Natural killer cell (primary cell): Measurements from ENCODE around the gene RARB. TPM values are rescaled to one million over a fixed set of nuclear protein-coding genes. Genes with fewer than 3 reads are reported as not detected.

ENCODE experiments used
- ATAC-seq, 3 donors: fragments of 150-1000 bp in 2 of 3; fragments of 200-7000 bp in 1 of 3; cut with Tn5 transposase; 1 replicate in 1 of 3; 2 replicates in 2 of 3; pipeline ENCODE4 v1.10.0; 2021; ENCODE audit warnings: mild to moderate bottlenecking in 2 of 3, moderate library complexity in 2 of 3
- DNase-seq, 2 donors: peaks; one replicate each; pipeline versions ENCODE4 v3.0.0 to v3.0.0-alpha.2; 2013 to 2021; ENCODE audit warnings: mixed read lengths in 1 of 2
- H3K27ac ChIP-seq: one replicate; pipeline ENCODE4 v1.5.1; 2013; ENCODE audit warnings: mild to moderate bottlenecking, low read length
- H3K27me3 ChIP-seq: one replicate; pipeline ENCODE4 v1.6.1; 2013; ENCODE audit warnings: low read length; ENCODE audit not compliant: control insufficient read depth, insufficient read depth
- H3K36me3 ChIP-seq: one replicate; pipeline ENCODE4 v1.6.1; 2013; ENCODE audit warnings: low read length; ENCODE audit not compliant: control insufficient read depth, insufficient read depth
- H3K4me1 ChIP-seq: one replicate; pipeline ENCODE4 v1.6.1; 2013; ENCODE audit warnings: low read length; ENCODE audit not compliant: control insufficient read depth, insufficient read depth
- H3K4me3 ChIP-seq: one replicate; pipeline ENCODE4 v1.5.1; 2013; ENCODE audit warnings: low read length
- H3K9me3 ChIP-seq: one replicate; pipeline ENCODE4 v1.6.1; 2013; ENCODE audit warnings: low read length; ENCODE audit not compliant: control insufficient read depth, insufficient read depth
- H3K27ac Mint-ChIP-seq, 2 donors: one replicate each; pipeline ENCODE4 v1.8.0; 2022; ENCODE audit warnings: mild to moderate bottlenecking in 2 of 2, mixed read lengths in 2 of 2, moderate library complexity in 1 of 2
- H3K27me3 Mint-ChIP-seq, 2 donors: one replicate each; pipeline ENCODE4 v1.8.0; 2022; ENCODE audit warnings: low read depth in 2 of 2, mixed read lengths in 2 of 2
- H3K36me3 Mint-ChIP-seq: one replicate; pipeline ENCODE4 v1.8.0; 2022; ENCODE audit warnings: mixed read lengths
- H3K4me1 Mint-ChIP-seq, 2 donors: one replicate each; pipeline ENCODE4 v1.8.0; 2022; ENCODE audit warnings: mixed read lengths in 2 of 2
- H3K4me3 Mint-ChIP-seq: one replicate; pipeline ENCODE4 v1.8.0; 2022; ENCODE audit warnings: mild to moderate bottlenecking, moderate library complexity, mixed read lengths
- H3K9me3 Mint-ChIP-seq, 2 donors: one replicate each; pipeline ENCODE4 v1.8.0; 2022; ENCODE audit warnings: mixed read lengths in 2 of 2
- WGBS: methylation state at CpG from one replicate; pipeline ENCODE4 v1.1.7; 2013; ENCODE audit warnings: missing lambda C conversion rate; ENCODE audit not compliant: insufficient coverage; 5-methylcytosine and 5-hydroxymethylcytosine counted together
- intact Hi-C: fragments of 100-400 bp; cut with micrococcal nuclease; formaldehyde crosslinking; loops from one replicate; pipeline ENCODE4 v1.14.2; 2022
- total RNA-seq, 4 donors: library from RNA; stranded (reverse); fragments of 120-200 nt in 1 of 4; gene quantifications; one replicate each; pipeline versions ENCODE4 v1.2.3 to v1.2.4, GENCODE V29; 2013 to 2022
- TF ChIP-seq, protein P1 (sequence below): fragments of 200-600 bp; IDR thresholded peaks from one replicate; pipeline ENCODE4 v1.8.0; 2022; ENCODE audit warnings: antibody characterized with exemption

Gene RARB
- total RNA-seq, 3 donors from 2014 or later (not counting 1 experiment from before 2014, with no cell fraction given): not detected

DNA sequence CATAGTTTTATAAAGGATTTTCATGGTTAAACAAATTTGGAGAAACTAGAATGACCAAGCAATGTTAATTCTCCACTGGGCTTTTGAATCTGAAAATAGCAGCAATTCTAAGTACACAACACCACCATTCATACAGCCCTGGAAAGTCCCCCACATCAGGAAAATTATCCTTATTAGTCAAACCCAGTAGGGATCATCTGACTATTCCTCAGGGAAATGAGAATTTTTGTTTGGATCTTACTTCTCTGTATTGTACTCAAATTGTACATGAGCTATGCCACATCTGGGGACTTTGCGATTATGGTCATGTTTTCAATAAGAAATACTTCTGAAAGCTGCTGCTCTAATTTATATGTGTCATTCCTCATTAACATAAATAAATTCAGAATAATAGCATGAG lies 46.0 kb downstream of the RARB start:
- Histone ChIP-seq H3K27me3 (no peaks in the 10 kb centered on the region), H3K36me3 (no peaks in the 10 kb centered on the region), H3K4me1 (peaks cover 3% of the 10 kb centered on the region), H3K27ac (no peak overlapping the region), H3K4me3 (no peak overlapping the region), H3K9me3 (no peaks in the 10 kb centered on the region)
- TF ChIP-seq, protein P1, sequence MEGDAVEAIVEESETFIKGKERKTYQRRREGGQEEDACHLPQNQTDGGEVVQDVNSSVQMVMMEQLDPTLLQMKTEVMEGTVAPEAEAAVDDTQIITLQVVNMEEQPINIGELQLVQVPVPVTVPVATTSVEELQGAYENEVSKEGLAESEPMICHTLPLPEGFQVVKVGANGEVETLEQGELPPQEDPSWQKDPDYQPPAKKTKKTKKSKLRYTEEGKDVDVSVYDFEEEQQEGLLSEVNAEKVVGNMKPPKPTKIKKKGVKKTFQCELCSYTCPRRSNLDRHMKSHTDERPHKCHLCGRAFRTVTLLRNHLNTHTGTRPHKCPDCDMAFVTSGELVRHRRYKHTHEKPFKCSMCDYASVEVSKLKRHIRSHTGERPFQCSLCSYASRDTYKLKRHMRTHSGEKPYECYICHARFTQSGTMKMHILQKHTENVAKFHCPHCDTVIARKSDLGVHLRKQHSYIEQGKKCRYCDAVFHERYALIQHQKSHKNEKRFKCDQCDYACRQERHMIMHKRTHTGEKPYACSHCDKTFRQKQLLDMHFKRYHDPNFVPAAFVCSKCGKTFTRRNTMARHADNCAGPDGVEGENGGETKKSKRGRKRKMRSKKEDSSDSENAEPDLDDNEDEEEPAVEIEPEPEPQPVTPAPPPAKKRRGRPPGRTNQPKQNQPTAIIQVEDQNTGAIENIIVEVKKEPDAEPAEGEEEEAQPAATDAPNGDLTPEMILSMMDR: no peak
- Mint-ChIP-seq H3K36me3 (no peaks in the 10 kb centered on the region), H3K27me3 (no peaks in the 10 kb centered on the region), H3K4me3 (no peak overlapping the region), H3K27ac (no peak overlapping the region), H3K9me3 (no peaks in the 10 kb centered on the region), H3K4me1 (peaks cover 13 to 18% of the 10 kb centered on the region in 2 donors)
- ATAC-seq (no peak), DNase-seq (no peak)
- intact Hi-C loops: no loop called here
- WGBS: no CpG with 5 or more reads among the region's 1 CpG

DNA sequence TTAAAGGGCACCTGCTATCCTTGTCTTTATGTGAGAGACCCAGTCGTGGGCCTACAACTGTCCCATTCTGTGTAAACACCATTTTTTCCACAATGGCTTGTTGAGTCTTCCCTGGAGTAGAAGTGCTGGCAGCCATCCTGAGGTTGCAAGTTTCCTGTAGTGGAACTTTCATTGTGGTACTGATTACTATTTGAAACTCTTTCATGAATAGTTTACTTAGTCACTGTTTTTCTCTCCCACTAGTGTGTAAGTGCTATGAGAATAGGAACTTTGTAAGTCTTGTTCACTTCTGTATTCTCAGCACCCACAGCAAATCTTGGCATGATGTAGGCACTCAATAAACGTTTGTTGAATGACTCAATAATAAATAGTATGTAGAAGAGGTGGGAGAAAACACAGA lies 48.6 kb downstream of the RARB start:
- Mint-ChIP-seq H3K4me1 (peaks cover 7 to 12% of the 10 kb centered on the region in 2 donors), H3K27ac (no peak overlapping the region), H3K4me3 (no peak overlapping the region), H3K36me3 (no peaks in the 10 kb centered on the region), H3K9me3 (no peaks in the 10 kb centered on the region), H3K27me3 (peaks cover 0 to 2% of the 10 kb centered on the region in 2 donors)
- Histone ChIP-seq H3K36me3 (no peaks in the 10 kb centered on the region), H3K9me3 (no peaks in the 10 kb centered on the region), H3K4me1 (peaks cover 3% of the 10 kb centered on the region), H3K27ac (no peak overlapping the region), H3K4me3 (no peak overlapping the region), H3K27me3 (no peaks in the 10 kb centered on the region)
- TF ChIP-seq, protein P1: no peak
- ATAC-seq (no peak), DNase-seq (no peak)
- intact Hi-C loops: no loop called here
- 71% methylated on average over 2 of the region's 2 CpGs for WGBS

DNA sequence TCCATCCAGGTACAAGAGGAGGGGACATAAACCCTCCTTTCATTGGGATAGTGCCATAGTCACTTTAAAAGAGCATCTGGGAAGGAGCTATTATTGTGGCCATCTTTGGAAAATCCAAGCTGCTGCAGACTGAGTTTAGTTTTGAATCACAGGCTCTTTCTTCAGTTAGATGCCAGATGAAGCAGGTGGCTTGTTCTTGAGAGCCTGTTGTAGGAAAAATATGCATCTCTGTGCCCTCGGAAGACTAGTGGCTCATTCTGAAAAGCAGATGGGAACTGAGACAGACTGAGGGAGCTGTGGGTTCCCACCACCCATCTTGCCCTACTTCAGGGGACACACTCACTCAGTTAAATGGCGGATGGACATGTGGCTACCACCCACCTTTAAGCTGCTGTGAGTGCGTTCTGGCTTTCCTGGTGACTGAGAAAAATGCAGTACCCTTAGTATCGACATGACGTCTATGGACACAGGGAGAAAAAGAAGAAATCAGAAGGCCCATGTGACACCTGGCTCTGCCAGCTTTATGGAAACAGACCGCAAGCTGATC lies 50.2 kb downstream of the RARB start:
- Histone ChIP-seq H3K4me1 (no peaks in the 10 kb centered on the region), H3K36me3 (no peaks in the 10 kb centered on the region), H3K27ac (no peak overlapping the region), H3K27me3 (no peaks in the 10 kb centered on the region), H3K9me3 (no peaks in the 10 kb centered on the region), H3K4me3 (no peak overlapping the region)
- H3K27me3 Mint-ChIP-seq: peaks cover 0 to 3% of the 10 kb centered on the region in 2 donors
- intact Hi-C loops: no loop called here
- H3K27ac Mint-ChIP-seq: no peak overlapping the region
- ATAC-seq: no peak
- WGBS: 75% methylated on average over 6 of the region's 6 CpGs
- TF ChIP-seq, protein P1: no peak
- H3K36me3 Mint-ChIP-seq: no peaks in the 10 kb centered on the region
- H3K9me3 Mint-ChIP-seq: no peaks in the 10 kb centered on the region
- H3K4me1 Mint-ChIP-seq: no peaks in the 10 kb centered on the region
- no peak overlapping the region for H3K4me3 Mint-ChIP-seq
- no peak for DNase-seq
